ENCODE results near the gene PRLR. TPM values are rescaled to one million over a fixed set of nuclear protein-coding genes. Genes with fewer than 3 reads are reported as not detected.
"Not testable (repeated sequence)": the region's sequence is repeated elsewhere in the genome, so short reads cannot be mapped to it uniquely, and the experiment has no call there.

Gene PRLR
- total RNA-seq, 1 donor from 2014 or later: 0.93 TPM

- H3K27me3 ChIP-seq (ENCODE audit: insufficient read depth, low read length): no peaks in the 10 kb centered on the region
- Mint-ChIP-seq H3K9me3 (ENCODE audit: unreplicated experiment) (peaks cover 4% of the 10 kb centered on the region), H3K27me3 (ENCODE audit: low read depth, unreplicated experiment) (no peaks in the 10 kb centered on the region), H3K4me1 (ENCODE audit: low read depth, unreplicated experiment) (no peaks in the 10 kb centered on the region), H3K36me3 (ENCODE audit: low read depth, unreplicated experiment) (no peaks in the 10 kb centered on the region), H3K27ac (ENCODE audit: unreplicated experiment) (no peak overlapping the region), H3K4me3 (ENCODE audit: unreplicated experiment) (no peak overlapping the region)
- FAIRE-seq (no peak), DNase-seq (ENCODE audit: low read depth) (peak; percentile 31)
- no peak overlapping the region for H3K4me3 ChIP-seq (ENCODE audit: insufficient read depth, low read depth, low read length)
- H3K9ac ChIP-seq (ENCODE audit: low read length): no peak overlapping the region
- TF ChIP-seq EZH2 (IDR thresholded peaks at IDR 0.05; ENCODE audit: insufficient read depth, low read length): no peak
- no peak for TF ChIP-seq CTCF (IDR thresholded peaks at IDR 0.05; ENCODE audit: insufficient read depth, low read depth, low read length)
- no peak overlapping the region for H3K27ac ChIP-seq (ENCODE audit: low read depth, low read length)
- H3K4me2 ChIP-seq (ENCODE audit: low read length): peak overlapping the region; percentile 32
- H2AFZ ChIP-seq (ENCODE audit: low read depth, low read length): peak overlapping the region; percentile 5
- peaks cover 4% of the 10 kb centered on the region for H3K4me1 ChIP-seq (ENCODE audit: insufficient read depth, low read length)
- no peaks in the 10 kb centered on the region for H4K20me1 ChIP-seq (ENCODE audit: insufficient read depth, low read length)
- H3K79me2 ChIP-seq (ENCODE audit: insufficient read depth, low read length): no peaks in the 10 kb centered on the region
- no peaks in the 10 kb centered on the region for H3K9me3 ChIP-seq (ENCODE audit: insufficient read depth, low read depth, low read length)
- H3K36me3 ChIP-seq (ENCODE audit: insufficient read depth, low read length): no peaks in the 10 kb centered on the region
Measured at GRCh38 chr5:35247648-35248034, 17.4 kb upstream of the PRLR start.

DNA sequence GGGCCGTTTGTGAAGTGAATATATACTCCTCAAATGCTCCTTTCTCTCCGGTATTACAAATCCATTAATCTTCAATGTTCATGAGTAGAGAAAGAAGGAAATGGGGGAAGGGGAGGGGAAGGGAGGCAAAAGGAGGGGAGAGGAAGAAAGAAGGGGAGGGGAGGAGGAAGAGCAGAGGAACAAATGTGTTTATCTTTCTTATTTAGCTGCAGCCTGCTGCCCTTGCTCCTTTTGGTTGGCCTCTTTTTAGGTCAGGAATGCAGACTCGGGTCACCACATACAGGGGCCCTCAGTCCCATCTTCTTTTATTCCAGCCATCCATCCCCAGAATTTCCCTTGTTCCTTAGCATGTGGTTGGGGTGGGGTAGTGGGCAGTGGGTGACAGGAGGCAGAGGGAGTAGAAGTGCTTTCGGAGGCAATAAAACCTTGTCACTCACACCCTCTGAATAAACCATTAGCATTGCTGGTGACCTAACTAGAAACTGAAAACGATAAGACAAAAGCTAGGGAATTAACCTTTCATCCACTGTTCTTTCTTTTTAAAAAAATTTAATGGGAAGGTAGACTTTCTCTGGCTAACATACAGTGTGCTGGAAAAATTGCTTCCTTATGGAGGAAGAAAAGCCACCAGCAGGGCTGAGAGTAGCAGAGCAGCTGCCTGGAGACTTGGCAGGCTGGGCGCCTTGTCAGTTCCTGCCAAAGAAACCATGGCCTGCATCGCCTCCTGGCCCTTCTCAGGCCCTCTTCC lies 16.8 kb upstream of the PRLR start:
- Histone ChIP-seq H3K4me1 (ENCODE audit: insufficient read depth, low read length) (peaks cover 4% of the 10 kb centered on the region), H2AFZ (ENCODE audit: low read depth, low read length) (peak overlapping the region; percentile 5), H3K27ac (ENCODE audit: low read depth, low read length) (no peak overlapping the region), H3K27me3 (ENCODE audit: insufficient read depth, low read length) (no peaks in the 10 kb centered on the region), H3K79me2 (ENCODE audit: insufficient read depth, low read length) (no peaks in the 10 kb centered on the region), H3K36me3 (ENCODE audit: insufficient read depth, low read length) (no peaks in the 10 kb centered on the region), H3K4me3 (ENCODE audit: insufficient read depth, low read depth, low read length) (no peak overlapping the region), H3K9ac (ENCODE audit: low read length) (no peak overlapping the region), H3K4me2 (ENCODE audit: low read length) (peak overlapping the region; percentile 32), H3K9me3 (ENCODE audit: insufficient read depth, low read depth, low read length) (no peaks in the 10 kb centered on the region), H4K20me1 (ENCODE audit: insufficient read depth, low read length) (no peaks in the 10 kb centered on the region)
- DNase-seq (ENCODE audit: low read depth) (no peak), FAIRE-seq (no peak)
- TF ChIP-seq EZH2 (IDR thresholded peaks at IDR 0.05; ENCODE audit: insufficient read depth, low read length) (no peak), CTCF (IDR thresholded peaks at IDR 0.05; ENCODE audit: insufficient read depth, low read depth, low read length) (no peak)
- H3K4me1 Mint-ChIP-seq (ENCODE audit: low read depth, unreplicated experiment): no peaks in the 10 kb centered on the region
- H3K27ac Mint-ChIP-seq (ENCODE audit: unreplicated experiment): no peak overlapping the region
- H3K9me3 Mint-ChIP-seq (ENCODE audit: unreplicated experiment): peaks cover 4% of the 10 kb centered on the region
- H3K4me3 Mint-ChIP-seq (ENCODE audit: unreplicated experiment): no peak overlapping the region
- no peaks in the 10 kb centered on the region for H3K36me3 Mint-ChIP-seq (ENCODE audit: low read depth, unreplicated experiment)
- H3K27me3 Mint-ChIP-seq (ENCODE audit: low read depth, unreplicated experiment): no peaks in the 10 kb centered on the region

GRCh38 chr5:35246411-35246810 lies 16.1 kb upstream of the PRLR start:
- H3K36me3 Mint-ChIP-seq (ENCODE audit: low read depth, unreplicated experiment): no peaks in the 10 kb centered on the region
- H3K4me3 Mint-ChIP-seq (ENCODE audit: unreplicated experiment): no peak overlapping the region
- H3K4me1 Mint-ChIP-seq (ENCODE audit: low read depth, unreplicated experiment): no peaks in the 10 kb centered on the region
- H3K27me3 Mint-ChIP-seq (ENCODE audit: low read depth, unreplicated experiment): no peaks in the 10 kb centered on the region
- no peaks in the 10 kb centered on the region for H3K9me3 Mint-ChIP-seq (ENCODE audit: unreplicated experiment)
- Histone ChIP-seq H3K4me3 (ENCODE audit: insufficient read depth, low read depth, low read length) (no peak overlapping the region), H3K79me2 (ENCODE audit: insufficient read depth, low read length) (no peaks in the 10 kb centered on the region), H3K9ac (ENCODE audit: low read length) (no peak overlapping the region), H3K9me3 (ENCODE audit: insufficient read depth, low read depth, low read length) (no peaks in the 10 kb centered on the region), H3K36me3 (ENCODE audit: insufficient read depth, low read length) (no peaks in the 10 kb centered on the region), H3K27ac (ENCODE audit: low read depth, low read length) (no peak overlapping the region), H3K4me1 (ENCODE audit: insufficient read depth, low read length) (peaks cover 4% of the 10 kb centered on the region), H3K27me3 (ENCODE audit: insufficient read depth, low read length) (no peaks in the 10 kb centered on the region), H2AFZ (ENCODE audit: low read depth, low read length) (no peak overlapping the region), H4K20me1 (ENCODE audit: insufficient read depth, low read length) (no peaks in the 10 kb centered on the region), H3K4me2 (ENCODE audit: low read length) (no peak overlapping the region)
- DNase-seq (ENCODE audit: low read depth) (no peak), FAIRE-seq (no peak)
- TF ChIP-seq CTCF (IDR thresholded peaks at IDR 0.05; ENCODE audit: insufficient read depth, low read depth, low read length) (no peak), EZH2 (IDR thresholded peaks at IDR 0.05; ENCODE audit: insufficient read depth, low read length) (no peak)
- H3K27ac Mint-ChIP-seq (ENCODE audit: unreplicated experiment): no peak overlapping the region

GRCh38 chr5:35245371-35245770 lies 15.1 kb upstream of the PRLR start:
- not testable (repeated sequence) for H3K36me3 Mint-ChIP-seq (ENCODE audit: low read depth, unreplicated experiment); H3K36me3 ChIP-seq (ENCODE audit: insufficient read depth, low read length); H3K27me3 Mint-ChIP-seq (ENCODE audit: low read depth, unreplicated experiment); H2AFZ ChIP-seq (ENCODE audit: low read depth, low read length); H3K4me2 ChIP-seq (ENCODE audit: low read length); H3K27ac ChIP-seq (ENCODE audit: low read depth, low read length); H3K27me3 ChIP-seq (ENCODE audit: insufficient read depth, low read length); H3K4me1 Mint-ChIP-seq (ENCODE audit: low read depth, unreplicated experiment); DNase-seq (ENCODE audit: low read depth); H3K4me1 ChIP-seq (ENCODE audit: insufficient read depth, low read length); H3K9me3 ChIP-seq (ENCODE audit: insufficient read depth, low read depth, low read length); H4K20me1 ChIP-seq (ENCODE audit: insufficient read depth, low read length); FAIRE-seq; H3K79me2 ChIP-seq (ENCODE audit: insufficient read depth, low read length); H3K27ac Mint-ChIP-seq (ENCODE audit: unreplicated experiment); H3K4me3 ChIP-seq (ENCODE audit: insufficient read depth, low read depth, low read length); H3K9me3 Mint-ChIP-seq (ENCODE audit: unreplicated experiment); H3K9ac ChIP-seq (ENCODE audit: low read length); H3K4me3 Mint-ChIP-seq (ENCODE audit: unreplicated experiment)

All from astrocyte (in vitro differentiated cells and primary cell).